ENCODE data around the gene RFWD3. TPM values are rescaled to one million over a fixed set of nuclear protein-coding genes. Genes with fewer than 3 reads are reported as not detected.

Gene RFWD3
- polyA plus RNA-seq, 1 experiment: 13.4 TPM

DNA sequence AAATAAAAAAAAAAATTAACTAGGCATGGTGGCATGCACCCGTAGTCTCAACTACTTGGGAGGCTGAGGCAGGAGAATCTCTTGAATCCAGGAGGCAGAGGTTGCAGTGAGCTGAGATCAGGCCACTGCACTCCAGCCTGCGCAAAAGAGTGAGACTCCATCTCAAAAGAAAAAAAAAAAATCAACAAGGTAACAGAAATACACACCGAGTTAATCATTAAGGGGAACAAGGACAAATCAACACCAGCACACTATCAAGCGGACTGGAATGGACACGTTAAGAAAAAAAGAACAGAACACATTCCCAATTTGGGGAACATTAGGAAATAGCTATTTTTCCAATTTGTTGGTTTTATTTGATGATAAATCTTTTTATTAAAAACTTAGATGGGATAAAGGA is 31.4 kb downstream of the RFWD3 start:
- ChIA-PET CTCF (interaction anchor here (2.7 kb wide), 1 partner anchor 16 kb away, joined by 13 read pairs; no protein-coding TSS in a partner anchor), POLR2A (no interaction called here)
- DNase-seq (ENCODE audit: low read depth, low spot score): no peak
- no peaks in the 10 kb centered on the region for H3K27me3 ChIP-seq (ENCODE audit: control insufficient read depth, insufficient read depth, low read length)
- H3K27ac ChIP-seq (ENCODE audit: low read depth, low read length): no peak overlapping the region
- no peaks in the 10 kb centered on the region for H3K9me3 ChIP-seq (ENCODE audit: control insufficient read depth, insufficient read depth, low read length)
- TF ChIP-seq, protein P1, sequence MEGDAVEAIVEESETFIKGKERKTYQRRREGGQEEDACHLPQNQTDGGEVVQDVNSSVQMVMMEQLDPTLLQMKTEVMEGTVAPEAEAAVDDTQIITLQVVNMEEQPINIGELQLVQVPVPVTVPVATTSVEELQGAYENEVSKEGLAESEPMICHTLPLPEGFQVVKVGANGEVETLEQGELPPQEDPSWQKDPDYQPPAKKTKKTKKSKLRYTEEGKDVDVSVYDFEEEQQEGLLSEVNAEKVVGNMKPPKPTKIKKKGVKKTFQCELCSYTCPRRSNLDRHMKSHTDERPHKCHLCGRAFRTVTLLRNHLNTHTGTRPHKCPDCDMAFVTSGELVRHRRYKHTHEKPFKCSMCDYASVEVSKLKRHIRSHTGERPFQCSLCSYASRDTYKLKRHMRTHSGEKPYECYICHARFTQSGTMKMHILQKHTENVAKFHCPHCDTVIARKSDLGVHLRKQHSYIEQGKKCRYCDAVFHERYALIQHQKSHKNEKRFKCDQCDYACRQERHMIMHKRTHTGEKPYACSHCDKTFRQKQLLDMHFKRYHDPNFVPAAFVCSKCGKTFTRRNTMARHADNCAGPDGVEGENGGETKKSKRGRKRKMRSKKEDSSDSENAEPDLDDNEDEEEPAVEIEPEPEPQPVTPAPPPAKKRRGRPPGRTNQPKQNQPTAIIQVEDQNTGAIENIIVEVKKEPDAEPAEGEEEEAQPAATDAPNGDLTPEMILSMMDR (IDR thresholded peaks at IDR 0.05; ENCODE audit: low read depth, low read length): no peak
- no peak overlapping the region for H3K4me3 ChIP-seq (ENCODE audit: low read depth, low read length)

DNA sequence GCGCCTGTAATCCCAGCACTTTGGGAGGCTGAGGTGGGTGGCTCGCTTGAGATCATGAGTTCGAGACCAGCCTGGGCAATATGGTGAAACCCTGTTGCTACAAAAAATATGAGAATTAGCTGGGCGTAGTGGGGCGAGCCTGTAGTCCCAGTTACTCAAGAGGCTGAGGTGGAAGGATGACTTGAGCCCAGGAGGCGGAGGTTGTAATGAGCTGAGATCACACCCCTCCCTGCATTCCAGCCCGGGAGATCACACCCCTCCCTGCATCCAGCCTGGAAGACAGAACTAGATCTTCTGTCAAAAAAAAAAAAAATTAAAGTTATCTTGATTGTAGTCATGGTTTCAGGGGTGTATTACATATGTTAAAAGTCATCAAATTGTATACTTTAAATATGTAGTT is 33.0 kb downstream of the RFWD3 start:
- POLR2A ChIA-PET: no interaction called here
- H3K4me3 ChIP-seq (ENCODE audit: low read depth, low read length): no peak overlapping the region
- CTCF ChIA-PET: interaction anchor here (1.3 kb wide), 1 partner anchor 11 kb away, joined by 3 read pairs; no protein-coding TSS in a partner anchor
- H3K27me3 ChIP-seq (ENCODE audit: control insufficient read depth, insufficient read depth, low read length): no peaks in the 10 kb centered on the region
- H3K9me3 ChIP-seq (ENCODE audit: control insufficient read depth, insufficient read depth, low read length): no peaks in the 10 kb centered on the region
- DNase-seq (ENCODE audit: low read depth, low spot score): no peak
- TF ChIP-seq, protein P1 (IDR thresholded peaks at IDR 0.05; ENCODE audit: low read depth, low read length): no peak
- H3K27ac ChIP-seq (ENCODE audit: low read depth, low read length): no peak overlapping the region

DNA sequence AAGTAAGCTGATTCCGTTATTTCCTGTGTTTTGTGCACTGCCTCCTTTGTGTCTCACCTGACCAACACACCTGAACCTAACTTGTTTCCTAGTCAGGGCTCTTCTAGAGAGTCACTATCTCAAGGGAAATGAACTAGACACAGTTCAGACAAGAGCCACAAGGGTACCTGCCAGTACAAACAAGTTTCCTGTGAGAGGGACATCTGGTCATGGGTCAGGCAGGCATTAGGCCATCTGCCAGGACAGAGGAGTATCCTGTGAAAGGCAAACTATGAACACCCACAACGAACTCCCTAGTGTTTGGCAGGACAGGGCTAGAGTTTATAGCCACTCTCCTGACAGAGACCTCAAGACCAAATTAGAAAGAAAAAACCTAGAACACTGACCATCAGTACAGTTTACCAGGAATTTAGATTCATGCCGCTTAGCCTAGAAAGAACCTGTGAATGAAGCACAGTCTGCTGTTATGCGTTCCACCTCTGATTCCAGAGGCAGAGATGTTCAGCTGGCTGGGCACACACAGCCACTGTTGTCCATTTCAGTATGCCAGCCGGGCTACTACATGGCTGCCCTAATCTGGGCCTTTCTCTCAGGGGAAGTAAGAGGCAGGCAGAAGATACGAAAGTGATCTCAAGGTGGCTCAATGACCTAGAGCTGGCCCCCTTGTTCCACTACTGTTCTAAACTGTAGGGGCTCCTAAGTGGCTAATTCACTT is 39.0 kb downstream of the RFWD3 start:
- Histone ChIP-seq H3K27ac (ENCODE audit: low read depth, low read length) (peak overlapping the region; percentile 42), H3K4me3 (ENCODE audit: low read depth, low read length) (no peak overlapping the region), H3K27me3 (ENCODE audit: control insufficient read depth, insufficient read depth, low read length) (no peaks in the 10 kb centered on the region), H3K9me3 (ENCODE audit: control insufficient read depth, insufficient read depth, low read length) (no peaks in the 10 kb centered on the region)
- TF ChIP-seq, protein P1 (IDR thresholded peaks at IDR 0.05; ENCODE audit: low read depth, low read length): no peak
- DNase-seq (ENCODE audit: low read depth, low spot score): no peak
- CTCF ChIA-PET: no interaction called here
- POLR2A ChIA-PET: interaction anchor here (0.6 to 1.3 kb wide), 3 partner anchors 20 to 29 kb away, joined by 4 read pairs; partner anchors contain the start of gene GLG1

- no peaks in the 10 kb centered on the region for H3K27me3 ChIP-seq (ENCODE audit: control insufficient read depth, insufficient read depth, low read length)
- H3K27ac ChIP-seq (ENCODE audit: low read depth, low read length): no peak overlapping the region
- CTCF ChIA-PET: no interaction called here
- POLR2A ChIA-PET: interaction anchor here (0.6 to 1.3 kb wide), 2 partner anchors 19 to 29 kb away, joined by 4 read pairs; partner anchors contain the start of gene GLG1
- TF ChIP-seq, protein P1 (IDR thresholded peaks at IDR 0.05; ENCODE audit: low read depth, low read length): no peak
- DNase-seq (ENCODE audit: low read depth, low spot score): no peak
- no peaks in the 10 kb centered on the region for H3K9me3 ChIP-seq (ENCODE audit: control insufficient read depth, insufficient read depth, low read length)
- H3K4me3 ChIP-seq (ENCODE audit: low read depth, low read length): no peak overlapping the region
These were observed 39.8 kb downstream of the RFWD3 start for GRCh38 chr16:74626741-74627416.

Measured in AG04450 (cell line).